22Rv1 (cell line): Measurements from ENCODE around the gene APPL2.

ENCODE experiments used
- H3K27ac ChIP-seq: fragments of 450-650 bp; 2 replicates; pipeline ENCODE4 v1.5.1; 2017
- ZFX ChIP-seq: fragments of 450-650 bp; IDR thresholded peaks from 2 replicates; pipeline ENCODE4 v1.6.1; 2017; ENCODE audit warnings: antibody characterized with exemption, borderline replicate concordance
- TF ChIP-seq, protein P1 (sequence below): fragments of 450-650 bp; IDR thresholded peaks from 2 replicates; pipeline ENCODE4 v1.5.1; 2017; ENCODE audit warnings: mild to moderate bottlenecking

Gene APPL2

DNA sequence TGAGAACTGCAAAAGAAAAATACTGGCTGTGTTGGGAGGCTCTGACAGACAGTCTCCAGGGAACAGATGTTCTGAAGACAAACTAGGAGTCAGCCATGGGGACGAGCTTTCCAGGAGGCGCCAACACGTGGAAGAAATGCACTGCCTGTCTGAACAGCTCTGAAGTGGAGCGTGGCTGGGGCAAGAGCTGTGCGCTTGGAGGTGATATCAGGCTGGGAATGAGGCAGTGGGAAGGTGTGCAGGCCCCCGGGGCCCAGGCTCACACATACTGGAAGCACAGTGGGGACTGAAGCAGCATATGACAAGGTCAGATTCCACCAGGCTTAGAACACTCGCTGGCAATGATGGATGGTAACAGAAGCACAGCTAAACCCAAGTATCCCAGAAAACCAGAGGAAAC is 17.5 kb downstream of the APPL2 start:
- TF ChIP-seq, protein P1, sequence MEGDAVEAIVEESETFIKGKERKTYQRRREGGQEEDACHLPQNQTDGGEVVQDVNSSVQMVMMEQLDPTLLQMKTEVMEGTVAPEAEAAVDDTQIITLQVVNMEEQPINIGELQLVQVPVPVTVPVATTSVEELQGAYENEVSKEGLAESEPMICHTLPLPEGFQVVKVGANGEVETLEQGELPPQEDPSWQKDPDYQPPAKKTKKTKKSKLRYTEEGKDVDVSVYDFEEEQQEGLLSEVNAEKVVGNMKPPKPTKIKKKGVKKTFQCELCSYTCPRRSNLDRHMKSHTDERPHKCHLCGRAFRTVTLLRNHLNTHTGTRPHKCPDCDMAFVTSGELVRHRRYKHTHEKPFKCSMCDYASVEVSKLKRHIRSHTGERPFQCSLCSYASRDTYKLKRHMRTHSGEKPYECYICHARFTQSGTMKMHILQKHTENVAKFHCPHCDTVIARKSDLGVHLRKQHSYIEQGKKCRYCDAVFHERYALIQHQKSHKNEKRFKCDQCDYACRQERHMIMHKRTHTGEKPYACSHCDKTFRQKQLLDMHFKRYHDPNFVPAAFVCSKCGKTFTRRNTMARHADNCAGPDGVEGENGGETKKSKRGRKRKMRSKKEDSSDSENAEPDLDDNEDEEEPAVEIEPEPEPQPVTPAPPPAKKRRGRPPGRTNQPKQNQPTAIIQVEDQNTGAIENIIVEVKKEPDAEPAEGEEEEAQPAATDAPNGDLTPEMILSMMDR, result no peak
- TF ChIP-seq ZFX, result no peak
- no peak overlapping the region for H3K27ac ChIP-seq

DNA sequence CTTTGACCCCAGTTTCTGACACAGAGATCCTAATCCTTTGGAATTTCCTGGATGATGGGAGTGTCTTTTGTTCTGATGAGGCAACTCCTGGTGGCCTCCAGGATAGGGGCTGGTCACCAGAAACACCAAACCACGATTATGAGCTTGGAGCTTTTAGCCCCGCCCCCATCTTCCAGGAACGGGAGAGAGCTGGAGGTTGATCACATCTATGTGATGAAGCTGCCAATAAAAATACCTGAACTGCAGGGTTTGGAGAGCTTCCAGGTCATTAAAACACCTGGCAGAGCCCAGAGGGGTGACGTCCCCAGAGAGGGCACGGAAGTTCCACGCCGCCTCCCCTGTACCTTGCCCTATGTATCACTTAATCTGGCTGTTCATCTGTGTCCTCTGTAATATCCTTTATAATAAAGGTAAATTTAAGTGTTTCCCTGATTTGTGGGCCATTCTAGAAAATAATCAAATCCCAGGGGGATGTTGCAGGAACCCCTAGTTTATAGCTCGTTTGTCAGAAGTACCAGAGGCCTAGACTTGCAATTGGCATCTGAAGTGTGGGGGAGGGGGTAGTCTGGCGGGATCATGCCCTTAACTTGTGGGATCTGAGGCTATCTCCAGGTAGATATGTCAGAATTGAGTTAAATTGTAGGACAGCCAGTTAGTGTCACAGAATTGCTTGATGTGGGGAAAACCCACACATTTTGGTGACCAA is 21.2 kb downstream of the APPL2 start:
- H3K27ac ChIP-seq, result peak overlapping the region; percentile 94
- TF ChIP-seq, protein P1, result no peak
- no peak for TF ChIP-seq ZFX

DNA sequence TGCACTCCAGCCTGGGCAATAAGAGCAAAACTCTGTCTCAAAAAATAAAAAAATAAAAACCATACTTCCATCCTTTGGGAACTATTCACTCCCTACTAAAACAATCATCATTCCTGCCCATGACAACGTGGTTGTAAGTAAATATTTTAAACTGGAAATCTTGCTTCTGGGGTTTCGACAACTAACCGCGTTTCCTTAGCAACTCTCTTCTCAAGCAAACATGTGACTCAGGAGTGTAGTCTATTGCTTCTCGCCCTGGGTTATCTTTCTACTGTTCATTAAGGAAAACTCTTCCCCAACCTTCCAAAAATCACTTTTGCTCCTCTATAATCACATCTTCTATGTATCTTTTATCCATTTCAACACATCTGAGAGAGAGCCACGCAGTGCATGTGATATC is 21.8 kb downstream of the APPL2 start:
- peak overlapping the region; percentile 94 for H3K27ac ChIP-seq
- no peak for TF ChIP-seq ZFX
- TF ChIP-seq, protein P1, result no peak

DNA sequence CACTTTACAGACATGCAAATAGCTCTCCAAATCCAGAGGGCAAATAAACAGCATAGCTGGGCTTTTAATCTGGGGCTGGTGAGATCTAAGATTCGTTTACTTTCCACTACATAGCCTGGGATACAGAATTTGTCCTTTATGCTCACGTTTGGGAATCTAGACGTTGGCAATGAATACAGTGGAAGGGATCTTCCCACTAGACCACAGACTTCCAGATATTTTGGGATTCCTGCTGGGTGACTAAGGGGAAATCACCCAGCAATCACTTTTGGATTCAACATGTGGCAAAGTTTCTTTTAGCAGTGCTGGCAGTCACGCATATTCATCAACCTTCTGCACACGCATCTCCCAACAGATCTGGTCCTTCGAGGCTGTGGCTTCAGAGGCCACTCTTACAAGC is 23.5 kb downstream of the APPL2 start:
- TF ChIP-seq ZFX, result no peak
- TF ChIP-seq, protein P1, result no peak
- no peak overlapping the region for H3K27ac ChIP-seq

DNA sequence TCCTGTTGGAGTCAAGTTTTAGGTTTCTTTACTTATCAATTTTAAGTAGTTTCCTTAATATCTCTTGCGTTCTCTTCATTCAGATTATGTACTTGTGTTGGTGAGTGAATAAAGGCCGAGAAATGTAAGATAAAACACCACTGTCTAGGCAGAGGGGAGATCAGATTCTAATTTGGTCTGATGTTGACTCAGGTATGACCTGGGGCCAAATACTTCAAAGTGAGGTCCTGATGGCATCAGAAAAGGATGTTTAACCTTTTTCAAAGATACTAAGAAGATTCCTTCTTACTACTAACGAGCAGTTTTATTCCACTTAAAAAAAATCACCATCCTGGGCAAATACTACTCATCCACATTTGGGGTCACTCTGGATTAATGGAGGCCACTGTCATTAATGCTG is 26.9 kb downstream of the APPL2 start:
- no peak for TF ChIP-seq ZFX
- TF ChIP-seq, protein P1, result no peak

DNA sequence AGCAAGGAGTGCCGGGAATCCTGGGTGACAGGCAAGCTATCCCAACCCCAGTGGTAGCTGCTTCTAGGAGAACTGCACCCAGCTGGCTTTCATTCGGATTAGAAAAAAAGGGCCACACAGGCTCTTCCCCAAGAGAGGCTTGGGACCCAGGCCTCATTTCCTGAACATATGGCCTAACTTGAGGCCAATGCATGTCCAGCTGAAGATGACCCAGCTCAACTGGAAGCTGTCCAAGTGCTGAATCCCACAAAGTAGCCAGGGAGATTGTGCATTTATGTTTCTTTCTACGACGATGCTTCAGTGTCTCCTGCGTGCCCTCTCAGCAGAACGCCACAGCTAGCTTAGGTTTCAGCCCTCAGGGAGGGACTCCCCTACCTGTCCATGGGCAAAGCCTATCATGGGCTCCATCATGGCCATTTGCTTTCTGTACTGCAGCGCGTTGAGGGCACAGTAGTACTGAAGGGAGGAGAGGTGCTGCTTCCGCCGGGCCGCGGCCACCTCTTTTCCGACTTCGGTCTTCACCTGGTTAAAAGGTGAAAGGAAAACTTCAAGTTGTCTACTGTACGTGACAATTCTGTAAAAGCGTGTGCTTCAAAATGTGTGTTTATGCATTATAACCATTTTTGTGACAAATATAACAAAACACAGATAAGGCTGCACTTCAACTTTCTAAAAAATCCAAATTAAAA is 29.1 kb downstream of the APPL2 start:
- H3K27ac ChIP-seq, result no peak overlapping the region
- TF ChIP-seq, protein P1, result no peak
- no peak for TF ChIP-seq ZFX

More for the DNA sequence above, 26.9 kb downstream of the APPL2 start:
- no peak overlapping the region for H3K27ac ChIP-seq
